Fibroblast of skin of left quadriceps (primary cell): Measurements from ENCODE around the gene ASTN1.

Experiments used
- DNase-seq, 2 experiments: peaks; one replicate each; pipeline ENCODE4 v3.0.0-alpha.2; 2013; ENCODE audit warnings: low read depth in 2 of 2

The ASTN1 gene

DNA sequence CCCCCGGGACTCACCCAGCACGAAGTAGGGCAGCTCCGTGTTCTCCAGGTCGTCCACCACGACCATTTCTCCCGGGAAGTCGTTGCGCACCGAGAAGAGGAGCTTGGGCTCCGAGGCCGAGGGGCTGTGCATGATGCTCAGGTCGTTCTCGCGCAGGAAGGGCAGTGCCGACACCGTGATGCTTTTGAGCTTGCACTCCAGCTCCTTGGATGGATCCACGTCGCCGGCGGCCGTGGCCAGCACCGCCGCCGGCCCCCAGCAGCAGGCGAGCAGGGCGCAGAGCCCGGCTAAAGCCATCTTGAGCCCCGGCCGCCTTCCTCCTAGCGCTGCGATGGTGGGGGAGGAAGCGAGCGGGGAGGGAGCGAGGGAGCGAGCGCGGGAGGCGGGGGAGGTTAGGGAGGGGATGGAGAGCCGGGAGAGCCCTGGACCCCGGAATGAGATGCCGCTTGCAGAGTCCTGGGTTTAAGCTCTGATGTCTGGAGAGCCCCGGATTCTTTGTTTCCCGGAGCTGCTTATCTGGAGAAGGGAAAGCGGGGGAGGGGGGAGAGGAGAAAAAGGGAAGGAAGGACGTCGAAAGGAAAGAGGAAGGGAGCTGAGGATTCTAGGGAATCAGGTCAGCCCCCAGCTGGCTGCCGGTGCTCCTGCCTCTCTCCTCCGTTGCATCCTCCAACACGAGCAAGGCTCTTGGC is at the start of gene ASTN1:
Gene ASTN1, minus strand, starts transcription at position 333 of the 689 bp plus-strand sequence. Its CDS starts 36 bp downstream, at position 297.
- DNase-seq: no peak

GRCh38 chr1:177211231-177211630 is 46.7 kb upstream of the ASTN1 start:
- DNase-seq: no peak

- no peak for DNase-seq
Measured at GRCh38 chr1:177210071-177210470, 45.6 kb upstream of the ASTN1 start.

DNA sequence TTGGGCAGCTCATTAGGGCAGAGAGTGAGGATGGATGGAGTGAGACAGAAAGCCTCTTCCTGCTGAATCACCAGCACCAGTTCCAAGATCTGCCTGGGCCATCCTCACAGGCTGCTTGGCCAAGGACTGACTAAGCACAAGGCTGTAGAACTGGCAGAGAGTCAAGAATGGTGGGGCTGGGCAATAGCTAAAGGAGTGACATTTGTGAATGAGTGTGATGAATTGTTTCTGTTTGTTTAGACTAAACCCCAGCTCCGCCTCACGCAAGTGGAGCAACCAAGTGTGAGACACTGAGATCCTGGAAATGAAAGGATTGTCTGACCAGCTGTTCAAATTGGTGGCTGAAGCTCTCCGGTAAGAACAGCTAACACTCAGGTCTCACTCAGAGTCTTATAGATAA is 44.8 kb upstream of the ASTN1 start:
- DNase-seq: peak; percentile 99

DNA sequence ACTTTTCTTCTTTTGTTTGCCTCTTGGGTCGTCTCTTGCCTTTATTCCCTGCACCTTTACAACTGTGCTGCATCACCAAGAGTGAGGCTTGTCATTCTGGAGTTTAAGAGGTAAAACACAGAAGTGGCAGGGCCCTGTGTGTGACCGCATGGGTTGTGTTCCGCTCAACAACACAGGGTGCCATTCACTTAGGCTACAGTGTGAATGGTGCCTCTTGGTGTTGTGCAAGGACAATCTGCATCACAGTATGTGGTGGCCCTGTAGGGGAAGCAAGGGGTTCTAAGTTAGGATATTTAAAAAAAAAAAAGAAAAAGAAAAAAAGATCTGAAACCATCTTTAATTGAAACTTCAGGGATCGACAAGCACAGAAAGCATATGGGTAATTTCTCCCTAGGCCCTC is 44.4 kb upstream of the ASTN1 start:
- no peak for DNase-seq

GRCh38 chr1:177206831-177207355 is 42.4 kb upstream of the ASTN1 start:
- DNase-seq: peak; percentile 45 to 57

DNA sequence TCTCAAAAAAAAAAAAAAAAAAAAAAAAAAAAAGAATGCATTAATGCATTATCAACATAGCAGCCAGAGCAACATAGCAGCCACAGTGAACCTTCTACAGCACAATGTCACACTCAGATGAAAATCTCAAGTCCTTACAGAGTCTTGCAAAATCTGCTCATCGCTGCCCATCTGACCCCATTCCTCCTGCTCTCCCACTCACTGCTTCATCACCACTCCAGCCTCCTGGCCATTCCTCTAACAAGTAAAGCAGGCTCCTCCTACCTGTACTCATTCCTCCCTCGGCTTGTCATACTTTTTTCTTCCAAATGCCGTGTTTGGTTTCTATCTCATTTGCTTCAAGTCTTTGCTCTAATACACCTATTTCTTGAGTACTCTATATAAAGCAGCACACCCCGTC is 35.8 kb upstream of the ASTN1 start:
- DNase-seq: no peak

DNA sequence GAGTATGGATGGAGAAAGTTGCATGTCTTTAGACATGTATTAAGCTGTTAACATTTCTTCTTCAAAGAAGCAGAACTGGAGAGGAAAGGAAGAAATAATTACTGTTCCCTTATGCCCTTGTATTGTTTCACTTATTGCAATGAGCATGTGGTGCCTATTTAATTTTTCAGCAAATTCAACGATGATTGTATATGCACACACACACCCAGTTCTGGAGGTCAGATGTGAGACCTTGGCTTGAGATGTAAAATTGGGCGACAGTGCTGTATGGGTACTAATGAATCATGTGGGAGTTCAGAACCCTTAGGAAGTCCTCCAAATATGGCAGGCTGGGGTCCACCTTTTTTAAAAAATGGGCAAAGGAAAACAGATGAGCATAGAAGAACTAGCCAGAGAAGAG is 33.7 kb upstream of the ASTN1 start:
- DNase-seq: no peak

DNA sequence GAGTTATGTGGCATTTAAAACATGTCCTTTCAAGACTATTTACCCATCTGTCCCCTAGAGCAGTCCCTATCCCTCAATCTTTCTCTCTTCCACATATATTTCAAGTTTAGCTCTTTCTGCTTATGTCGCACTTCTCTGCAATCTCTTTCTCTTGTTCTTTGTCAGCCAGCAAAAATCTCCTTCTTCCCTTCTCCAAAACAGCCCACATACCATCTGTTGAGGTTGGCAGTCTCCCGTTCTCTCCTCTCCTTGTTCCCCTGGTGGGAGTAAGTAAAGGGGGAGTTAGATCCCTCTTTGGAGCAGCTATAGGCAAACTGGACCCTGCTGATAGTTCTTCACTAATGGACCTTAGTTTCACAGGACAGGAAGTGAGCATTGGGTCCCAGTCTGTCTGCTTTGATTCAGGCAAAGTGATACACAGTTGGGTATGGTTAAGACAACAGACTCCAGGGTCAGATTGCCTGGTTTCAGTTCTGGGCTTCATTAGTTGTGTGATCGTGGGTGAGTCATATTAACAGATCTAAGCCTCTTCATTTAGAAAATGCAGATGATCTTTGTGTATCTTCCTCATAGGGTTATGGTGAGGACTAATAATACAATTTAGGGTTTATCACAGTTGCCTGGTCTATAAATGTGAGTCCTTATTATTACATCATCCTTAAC is 25.9 kb upstream of the ASTN1 start:
- DNase-seq: no peak

DNA sequence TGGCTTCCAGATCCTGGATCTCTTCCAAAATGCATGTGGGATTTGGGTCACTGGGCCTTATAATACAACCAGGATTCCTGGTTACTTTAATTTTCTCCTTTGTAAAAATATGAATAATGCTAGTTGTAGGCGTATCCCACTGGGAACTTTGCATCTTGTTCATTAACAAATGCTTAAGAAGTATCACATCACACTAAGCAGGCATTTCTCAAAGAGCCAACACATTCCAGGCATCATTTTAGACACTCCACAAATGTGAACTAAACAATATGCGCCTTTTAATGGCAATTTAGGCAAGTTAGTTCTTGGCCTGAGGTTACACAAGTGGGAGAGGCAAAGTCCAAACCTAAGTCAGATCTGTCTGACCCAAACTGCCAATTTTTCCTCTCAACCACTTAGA is 22.1 kb upstream of the ASTN1 start:
- no peak for DNase-seq

- DNase-seq: no peak
Measured at GRCh38 chr1:177185209-177185608, 20.7 kb upstream of the ASTN1 start.

GRCh38 chr1:177183836-177184235 is 19.3 kb upstream of the ASTN1 start:
- no peak for DNase-seq

GRCh38 chr1:177181631-177182291 is 17.2 kb upstream of the ASTN1 start:
- DNase-seq: no peak

DNA sequence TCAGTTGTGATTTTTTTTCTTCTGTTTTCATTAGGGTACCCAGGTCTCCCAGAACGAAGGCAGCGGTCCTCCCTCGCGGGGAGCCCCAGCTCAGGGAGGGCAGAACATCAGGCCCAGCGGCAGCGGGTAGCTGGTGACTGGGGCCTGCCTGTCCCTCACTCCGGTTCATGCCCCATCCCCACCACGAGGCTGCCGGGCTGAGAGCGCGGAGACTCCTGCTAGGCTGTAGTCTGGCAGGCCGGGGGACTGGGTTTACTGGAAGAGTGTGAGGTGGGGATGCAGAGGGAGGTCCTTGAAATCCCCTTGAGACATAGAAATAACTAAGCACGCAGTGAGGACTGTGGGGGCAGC is 16.7 kb upstream of the ASTN1 start:
- no peak for DNase-seq

DNA sequence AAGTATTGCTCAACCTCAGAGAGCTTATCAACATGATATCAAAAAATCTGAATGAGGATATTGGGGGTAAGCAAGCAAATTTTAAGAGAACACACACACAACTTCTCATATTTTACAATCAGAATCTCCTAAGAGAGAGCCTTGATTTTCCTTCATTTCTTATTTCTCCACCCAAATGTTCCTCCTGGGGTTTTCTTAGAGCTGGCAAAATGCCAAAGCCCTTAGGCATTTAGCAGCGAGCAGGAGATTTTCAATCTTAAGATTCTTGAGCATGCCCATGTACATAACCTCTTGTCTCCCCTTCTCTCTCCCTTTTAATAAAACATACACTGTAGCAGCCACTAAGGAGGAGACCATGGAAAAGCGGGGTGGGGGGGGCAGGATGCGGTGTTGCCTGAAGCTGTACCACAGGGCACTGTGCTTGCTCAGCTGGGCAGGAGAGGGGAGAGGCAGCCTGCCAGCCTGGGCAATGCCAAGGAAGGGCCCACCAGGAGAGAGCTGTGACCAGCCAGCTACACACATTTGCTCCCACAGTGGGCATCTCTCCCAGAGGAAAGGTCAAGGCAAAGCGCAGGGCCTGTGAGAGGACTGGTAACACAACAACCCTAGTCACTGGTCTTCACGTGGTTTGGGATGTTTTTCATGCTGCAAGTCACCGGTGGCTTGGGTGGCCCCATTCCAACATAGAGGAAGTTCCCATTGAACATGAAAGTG is 10.6 kb upstream of the ASTN1 start:
- DNase-seq: no peak

- no peak for DNase-seq
Measured at GRCh38 chr1:177173976-177174375, 9.5 kb upstream of the ASTN1 start.

DNA sequence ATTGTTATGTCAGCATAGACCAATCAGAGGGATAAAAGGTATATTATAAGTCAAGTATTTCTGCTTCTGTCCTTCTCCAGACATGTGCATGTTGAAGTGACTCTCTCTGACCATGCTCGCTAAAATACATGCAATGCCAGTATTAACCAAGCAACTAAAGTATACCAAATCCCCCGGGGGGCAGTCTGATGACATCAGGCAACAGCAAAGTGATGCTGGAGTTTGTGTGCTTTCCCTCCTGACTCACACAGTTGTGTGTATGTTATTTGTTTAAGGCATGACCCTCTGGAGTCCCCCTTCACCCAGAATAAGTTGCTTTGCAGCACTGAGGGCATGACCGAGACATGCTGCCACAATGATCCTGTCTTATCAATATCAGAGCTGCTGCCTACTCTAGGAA is 8.4 kb upstream of the ASTN1 start:
- DNase-seq: no peak

DNA sequence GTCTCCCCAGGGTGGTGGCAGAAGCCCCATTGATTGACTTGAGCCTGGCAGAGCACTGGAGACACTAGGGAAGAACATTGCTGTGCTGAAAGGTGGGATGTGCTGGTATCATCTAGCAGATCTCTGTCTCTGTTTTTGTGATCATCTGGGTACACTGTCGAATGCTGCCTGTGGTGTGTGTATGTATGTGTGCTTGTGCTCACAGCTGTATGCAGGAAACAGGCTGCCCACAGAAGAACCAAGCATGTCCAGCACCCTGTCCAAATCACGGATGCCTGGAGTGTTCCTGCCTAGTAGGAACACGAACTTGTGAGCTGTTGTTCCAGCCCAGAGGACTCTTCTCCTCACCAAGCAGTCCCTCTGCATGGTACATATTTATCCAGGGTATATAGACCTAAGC is 7.8 kb upstream of the ASTN1 start:
- DNase-seq: no peak

DNA sequence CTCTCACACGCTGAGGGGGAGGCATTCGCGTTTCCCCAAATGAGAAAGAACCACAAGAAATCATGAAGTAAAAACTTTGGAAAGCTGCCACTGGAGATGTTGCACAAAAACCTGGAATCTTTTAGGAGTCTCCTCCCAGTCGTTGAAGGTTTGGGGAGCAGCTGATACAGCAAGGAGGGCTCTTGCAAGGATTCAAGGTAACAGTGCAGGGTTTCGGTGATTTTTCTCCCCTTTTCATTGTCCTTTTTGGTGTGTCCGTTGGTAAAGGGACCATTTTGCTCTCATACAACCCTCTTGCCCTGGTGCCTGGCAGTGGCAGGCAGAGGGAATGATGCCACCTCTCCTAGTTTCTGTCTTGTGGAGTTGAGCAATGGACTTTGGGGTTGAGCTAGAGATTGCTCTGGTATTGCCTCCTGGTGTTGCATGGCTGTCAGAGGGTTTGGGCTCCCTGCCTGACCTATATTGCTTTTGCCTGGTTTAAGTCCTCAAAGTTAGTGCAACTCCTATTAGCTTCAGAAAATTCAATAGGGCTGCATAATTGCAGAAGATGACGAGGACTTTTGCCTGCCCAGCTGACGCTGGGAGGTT is 7.1 kb upstream of the ASTN1 start:
- DNase-seq: no peak

- no peak for DNase-seq
Measured at GRCh38 chr1:177170756-177171535, 6.4 kb upstream of the ASTN1 start, which contains the start of gene BRINP2. TSS of gene BRINP2 (plus strand) at chr1:177170958. CDS start at chr1:177229877, 58,919 bp downstream.

- no peak for DNase-seq
Measured at GRCh38 chr1:177165069-177165439, 542 bp upstream of the ASTN1 start.
